ENCODE measurements around the gene SLC7A11. TPM values are rescaled to one million over a fixed set of nuclear protein-coding genes. Genes with fewer than 3 reads are reported as not detected.
A peak's percentile ranks its signal among the peaks of the same experiment; 100 is the strongest.

SLC7A11 gene
- total RNA-seq, 1 donor from 2014 or later, result 9.6 TPM

DNA sequence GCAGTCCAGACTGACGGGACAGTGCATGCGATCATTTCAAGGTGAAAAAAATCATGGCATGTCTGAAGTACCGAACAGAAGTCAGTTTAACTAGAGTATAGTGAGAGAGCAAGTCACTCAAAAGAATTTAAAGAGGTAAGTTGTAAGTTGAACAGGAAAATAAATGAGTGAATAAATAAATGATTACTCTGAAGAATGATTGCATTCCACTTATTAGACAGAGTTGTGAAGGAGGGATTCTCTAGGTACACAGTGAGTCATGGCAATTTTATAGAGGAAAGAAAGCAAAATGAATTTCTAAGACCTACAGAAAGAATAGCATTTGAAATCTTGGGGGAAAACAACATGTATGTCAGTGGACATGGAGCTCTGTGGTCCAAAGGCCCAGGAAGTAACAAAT lies 37.1 kb upstream of the SLC7A11 start:
- no peak overlapping the region for H3K27ac ChIP-seq
- no peaks in the 10 kb centered on the region for H3K4me1 ChIP-seq
- H3K27me3 ChIP-seq, result no peaks in the 10 kb centered on the region
- no peaks in the 10 kb centered on the region for H3F3A ChIP-seq (ENCODE audit: low read depth)
- no peak overlapping the region for H3K4me2 ChIP-seq
- H3K4me1 Mint-ChIP-seq, result peaks cover 29% of the 10 kb centered on the region
- H3K36me3 ChIP-seq, result no peaks in the 10 kb centered on the region
- no peak overlapping the region for H3K27ac Mint-ChIP-seq
- H3K9me3 ChIP-seq (ENCODE audit: low read depth), result no peaks in the 10 kb centered on the region
- peaks cover 3% of the 10 kb centered on the region for H3K27me3 Mint-ChIP-seq (ENCODE audit: insufficient read depth, low read depth)
- no peak overlapping the region for H2AFZ ChIP-seq (replicated peaks)
- H3K79me2 ChIP-seq (ENCODE audit: low read depth), result no peaks in the 10 kb centered on the region
- peaks cover 7% of the 10 kb centered on the region for H3K9me3 Mint-ChIP-seq
- peaks cover 2% of the 10 kb centered on the region for H3K36me3 Mint-ChIP-seq
- H3K4me3 ChIP-seq, result no peak overlapping the region
- no peak overlapping the region for H3K9ac ChIP-seq
- H4K20me1 ChIP-seq (ENCODE audit: low read depth), result no peaks in the 10 kb centered on the region
- DNase-seq (ENCODE audit: low spot score), result no peak
- no peak overlapping the region for H3K4me3 Mint-ChIP-seq
- TF ChIP-seq EZH2 (IDR thresholded peaks at IDR 0.05), result no peak
- no peak for TF ChIP-seq EZH2phosphoT487 (IDR thresholded peaks at IDR 0.05)
- TF ChIP-seq, protein P1, sequence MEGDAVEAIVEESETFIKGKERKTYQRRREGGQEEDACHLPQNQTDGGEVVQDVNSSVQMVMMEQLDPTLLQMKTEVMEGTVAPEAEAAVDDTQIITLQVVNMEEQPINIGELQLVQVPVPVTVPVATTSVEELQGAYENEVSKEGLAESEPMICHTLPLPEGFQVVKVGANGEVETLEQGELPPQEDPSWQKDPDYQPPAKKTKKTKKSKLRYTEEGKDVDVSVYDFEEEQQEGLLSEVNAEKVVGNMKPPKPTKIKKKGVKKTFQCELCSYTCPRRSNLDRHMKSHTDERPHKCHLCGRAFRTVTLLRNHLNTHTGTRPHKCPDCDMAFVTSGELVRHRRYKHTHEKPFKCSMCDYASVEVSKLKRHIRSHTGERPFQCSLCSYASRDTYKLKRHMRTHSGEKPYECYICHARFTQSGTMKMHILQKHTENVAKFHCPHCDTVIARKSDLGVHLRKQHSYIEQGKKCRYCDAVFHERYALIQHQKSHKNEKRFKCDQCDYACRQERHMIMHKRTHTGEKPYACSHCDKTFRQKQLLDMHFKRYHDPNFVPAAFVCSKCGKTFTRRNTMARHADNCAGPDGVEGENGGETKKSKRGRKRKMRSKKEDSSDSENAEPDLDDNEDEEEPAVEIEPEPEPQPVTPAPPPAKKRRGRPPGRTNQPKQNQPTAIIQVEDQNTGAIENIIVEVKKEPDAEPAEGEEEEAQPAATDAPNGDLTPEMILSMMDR (IDR thresholded peaks at IDR 0.05), result no peak

DNA sequence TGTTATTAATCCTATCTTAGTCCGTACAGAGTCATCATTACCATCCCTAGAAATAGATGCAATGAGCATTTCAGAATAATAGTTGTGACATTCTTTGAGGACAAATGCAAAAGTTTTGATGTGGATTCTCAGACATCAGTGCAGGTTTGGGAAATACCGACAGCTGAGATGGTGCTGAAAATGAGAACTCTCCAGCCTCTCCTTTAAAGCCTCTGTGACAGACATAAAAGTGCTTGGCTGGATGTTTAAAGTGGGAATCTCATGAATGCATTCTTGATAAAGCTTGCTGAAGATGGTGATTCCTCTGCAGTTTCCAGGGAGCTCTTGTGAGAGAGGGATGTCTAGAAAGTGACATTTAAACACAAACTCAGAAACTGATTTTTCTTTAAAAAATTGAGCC lies 35.0 kb upstream of the SLC7A11 start:
- Mint-ChIP-seq H3K9me3 (peaks cover 2% of the 10 kb centered on the region), H3K27me3 (ENCODE audit: insufficient read depth, low read depth) (peaks cover 3% of the 10 kb centered on the region), H3K4me3 (no peak overlapping the region), H3K36me3 (peaks cover 1% of the 10 kb centered on the region), H3K4me1 (peaks cover 36% of the 10 kb centered on the region), H3K27ac (peak overlapping the region; percentile 95)
- TF ChIP-seq EZH2 (IDR thresholded peaks at IDR 0.05) (no peak), EZH2phosphoT487 (IDR thresholded peaks at IDR 0.05) (no peak)
- TF ChIP-seq, protein P1 (IDR thresholded peaks at IDR 0.05), result no peak
- Histone ChIP-seq H3K9ac (no peak overlapping the region), H3K4me3 (no peak overlapping the region), H3K27ac (no peak overlapping the region), H3K27me3 (no peaks in the 10 kb centered on the region), H3K4me2 (no peak overlapping the region), H2AFZ (replicated peaks) (no peak overlapping the region), H4K20me1 (ENCODE audit: low read depth) (no peaks in the 10 kb centered on the region), H3K79me2 (ENCODE audit: low read depth) (no peaks in the 10 kb centered on the region), H3K4me1 (no peaks in the 10 kb centered on the region), H3F3A (ENCODE audit: low read depth) (no peaks in the 10 kb centered on the region), H3K9me3 (ENCODE audit: low read depth) (no peaks in the 10 kb centered on the region), H3K36me3 (no peaks in the 10 kb centered on the region)
- no peak for DNase-seq (ENCODE audit: low spot score)

DNA sequence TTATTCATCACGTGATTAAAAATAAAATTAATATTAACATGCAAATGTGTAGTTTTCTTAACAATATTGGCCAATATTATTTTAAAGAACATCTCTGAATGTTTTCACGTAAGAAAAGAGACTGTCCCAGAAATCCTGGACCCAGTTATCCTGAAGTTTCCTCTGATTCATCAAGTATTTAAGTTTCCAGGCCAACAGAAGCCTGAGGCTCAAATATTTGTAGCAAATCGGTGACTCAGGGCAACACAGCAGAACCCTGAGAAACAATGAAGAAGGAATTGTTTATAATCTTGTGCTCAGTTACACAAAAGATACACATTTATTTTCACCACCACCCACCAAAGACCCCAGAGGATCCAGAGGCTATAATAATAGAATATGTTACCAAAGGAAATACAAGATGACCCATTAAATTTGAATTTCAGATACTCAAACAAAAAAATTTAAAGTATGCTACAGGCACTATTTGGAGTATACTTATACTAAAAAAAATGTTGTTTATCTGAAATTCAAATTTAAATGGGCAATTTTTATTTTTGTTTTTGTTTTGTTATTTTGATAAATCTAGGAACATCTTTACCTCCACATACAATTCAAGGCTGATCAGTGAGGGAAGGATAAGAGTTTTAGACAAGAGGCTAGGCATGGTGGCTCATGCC lies 33.9 kb upstream of the SLC7A11 start:
- H3K9me3 ChIP-seq (ENCODE audit: low read depth), result no peaks in the 10 kb centered on the region
- H3F3A ChIP-seq (ENCODE audit: low read depth), result no peaks in the 10 kb centered on the region
- no peak overlapping the region for H3K27ac ChIP-seq
- H3K9me3 Mint-ChIP-seq, result no peaks in the 10 kb centered on the region
- peak overlapping the region; percentile 1 for H2AFZ ChIP-seq (replicated peaks)
- H3K79me2 ChIP-seq (ENCODE audit: low read depth), result no peaks in the 10 kb centered on the region
- no peak overlapping the region for H3K4me2 ChIP-seq
- H4K20me1 ChIP-seq (ENCODE audit: low read depth), result no peaks in the 10 kb centered on the region
- DNase-seq (ENCODE audit: low spot score), result no peak
- no peaks in the 10 kb centered on the region for H3K4me1 ChIP-seq
- TF ChIP-seq, protein P1 (IDR thresholded peaks at IDR 0.05), result no peak
- TF ChIP-seq EZH2phosphoT487 (IDR thresholded peaks at IDR 0.05) (no peak), EZH2 (IDR thresholded peaks at IDR 0.05) (no peak)
- H3K4me3 Mint-ChIP-seq, result peak overlapping the region; percentile 12
- no peaks in the 10 kb centered on the region for H3K36me3 Mint-ChIP-seq
- peaks cover 36% of the 10 kb centered on the region for H3K4me1 Mint-ChIP-seq
- H3K9ac ChIP-seq, result no peak overlapping the region
- H3K27me3 Mint-ChIP-seq (ENCODE audit: insufficient read depth, low read depth), result peaks cover 3% of the 10 kb centered on the region
- H3K36me3 ChIP-seq, result no peaks in the 10 kb centered on the region
- H3K27me3 ChIP-seq, result no peaks in the 10 kb centered on the region
- H3K27ac Mint-ChIP-seq, result peak overlapping the region; percentile 98
- H3K4me3 ChIP-seq, result no peak overlapping the region
